PC-9 (cell line): ENCODE results near the gene GGPS1.

Experiments
- EZH2 ChIP-seq: fragments of 200-600 bp; sonication (generic); IDR thresholded peaks from 2 replicates; pipeline ENCODE4 v1.8.0; 2017; ENCODE audit warnings: antibody characterized with exemption, low read depth
- TF ChIP-seq, protein P1 (sequence below): fragments of 200-600 bp; sonication (generic); conservative IDR thresholded peaks from 2 replicates; pipeline ENCODE4 v1.6.1; 2017; ENCODE audit warnings: mixed run types, antibody characterized with exemption, mild to moderate bottlenecking, moderate library complexity

- TF ChIP-seq EZH2 = no peak
- TF ChIP-seq, protein P1, sequence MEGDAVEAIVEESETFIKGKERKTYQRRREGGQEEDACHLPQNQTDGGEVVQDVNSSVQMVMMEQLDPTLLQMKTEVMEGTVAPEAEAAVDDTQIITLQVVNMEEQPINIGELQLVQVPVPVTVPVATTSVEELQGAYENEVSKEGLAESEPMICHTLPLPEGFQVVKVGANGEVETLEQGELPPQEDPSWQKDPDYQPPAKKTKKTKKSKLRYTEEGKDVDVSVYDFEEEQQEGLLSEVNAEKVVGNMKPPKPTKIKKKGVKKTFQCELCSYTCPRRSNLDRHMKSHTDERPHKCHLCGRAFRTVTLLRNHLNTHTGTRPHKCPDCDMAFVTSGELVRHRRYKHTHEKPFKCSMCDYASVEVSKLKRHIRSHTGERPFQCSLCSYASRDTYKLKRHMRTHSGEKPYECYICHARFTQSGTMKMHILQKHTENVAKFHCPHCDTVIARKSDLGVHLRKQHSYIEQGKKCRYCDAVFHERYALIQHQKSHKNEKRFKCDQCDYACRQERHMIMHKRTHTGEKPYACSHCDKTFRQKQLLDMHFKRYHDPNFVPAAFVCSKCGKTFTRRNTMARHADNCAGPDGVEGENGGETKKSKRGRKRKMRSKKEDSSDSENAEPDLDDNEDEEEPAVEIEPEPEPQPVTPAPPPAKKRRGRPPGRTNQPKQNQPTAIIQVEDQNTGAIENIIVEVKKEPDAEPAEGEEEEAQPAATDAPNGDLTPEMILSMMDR = no peak
Measured at GRCh38 chr1:235313931-235314678, 14.3 kb upstream of the GGPS1 start.
